Brain microvascular endothelial cell (primary cell): ENCODE measurements around the gene BEGAIN.

ENCODE experiments used
- DNase-seq: peaks from one replicate; pipeline ENCODE4 v3.0.0-alpha.2; 2020
- H3K27ac ChIP-seq: fragments of 250-450 bp; sonication (Bioruptor Pico); 2 replicates; pipeline ENCODE4 v1.5.1; 2020; ENCODE audit warnings: mild to moderate bottlenecking, moderate library complexity
- H3K27me3 ChIP-seq: fragments of 250-450 bp; sonication (Bioruptor Pico); replicated peaks from 2 replicates; pipeline ENCODE4 v1.5.1; 2020; ENCODE audit warnings: mild to moderate bottlenecking
- H3K36me3 ChIP-seq: fragments of 250-450 bp; sonication (Bioruptor Pico); replicated peaks from 2 replicates; pipeline ENCODE4 v1.5.1; 2020; ENCODE audit warnings: mild to moderate bottlenecking
- H3K4me3 ChIP-seq: 2 replicates; pipeline ENCODE4 v1.5.1; 2011; ENCODE audit warnings: low read depth, mild to moderate bottlenecking, control low read depth, low read length, moderate library complexity
- in situ Hi-C: cut with HindIII; loops from 2 replicates; pipeline ENCODE4 v1.10.0; 2017; ENCODE audit warnings: low sequenced_read_pairs, low pct_ligation_motif_present
- TF ChIP-seq, protein P1 (sequence below): IDR thresholded peaks from 2 replicates; pipeline ENCODE4 v1.5.1; 2011; ENCODE audit warnings: low read depth, mild to moderate bottlenecking, moderate library complexity, low read length, control low read depth, inconsistent platforms; ENCODE audit errors: missing control alignments

Gene BEGAIN

DNA sequence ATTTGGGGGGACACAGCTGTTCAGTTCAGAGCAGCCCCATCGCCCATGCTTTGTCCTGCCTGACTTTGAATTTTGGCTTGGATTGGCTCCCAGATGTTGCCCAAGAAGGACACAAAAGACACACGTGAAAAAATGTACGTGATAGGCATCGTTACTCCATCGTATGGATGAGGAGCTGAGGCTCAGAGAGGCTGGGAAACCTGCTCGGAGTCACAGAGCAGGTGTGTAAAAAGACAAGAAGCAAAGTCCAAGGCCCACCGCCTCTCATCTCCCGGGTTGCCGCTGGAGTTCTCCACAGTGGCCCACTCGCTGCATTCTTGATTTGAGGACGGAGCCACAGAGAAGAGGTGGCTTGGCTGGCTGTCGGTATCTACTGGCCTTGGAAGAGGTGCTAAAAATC, 41.0 kb upstream of the BEGAIN start:
- DNase-seq = no peak
- Histone ChIP-seq H3K4me3 (no peak overlapping the region), H3K27me3 (peaks cover 6% of the 10 kb centered on the region), H3K36me3 (no peaks in the 10 kb centered on the region), H3K27ac (no peak overlapping the region)
- in situ Hi-C loops = no loop called here
- TF ChIP-seq, protein P1, sequence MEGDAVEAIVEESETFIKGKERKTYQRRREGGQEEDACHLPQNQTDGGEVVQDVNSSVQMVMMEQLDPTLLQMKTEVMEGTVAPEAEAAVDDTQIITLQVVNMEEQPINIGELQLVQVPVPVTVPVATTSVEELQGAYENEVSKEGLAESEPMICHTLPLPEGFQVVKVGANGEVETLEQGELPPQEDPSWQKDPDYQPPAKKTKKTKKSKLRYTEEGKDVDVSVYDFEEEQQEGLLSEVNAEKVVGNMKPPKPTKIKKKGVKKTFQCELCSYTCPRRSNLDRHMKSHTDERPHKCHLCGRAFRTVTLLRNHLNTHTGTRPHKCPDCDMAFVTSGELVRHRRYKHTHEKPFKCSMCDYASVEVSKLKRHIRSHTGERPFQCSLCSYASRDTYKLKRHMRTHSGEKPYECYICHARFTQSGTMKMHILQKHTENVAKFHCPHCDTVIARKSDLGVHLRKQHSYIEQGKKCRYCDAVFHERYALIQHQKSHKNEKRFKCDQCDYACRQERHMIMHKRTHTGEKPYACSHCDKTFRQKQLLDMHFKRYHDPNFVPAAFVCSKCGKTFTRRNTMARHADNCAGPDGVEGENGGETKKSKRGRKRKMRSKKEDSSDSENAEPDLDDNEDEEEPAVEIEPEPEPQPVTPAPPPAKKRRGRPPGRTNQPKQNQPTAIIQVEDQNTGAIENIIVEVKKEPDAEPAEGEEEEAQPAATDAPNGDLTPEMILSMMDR = no peak

DNA sequence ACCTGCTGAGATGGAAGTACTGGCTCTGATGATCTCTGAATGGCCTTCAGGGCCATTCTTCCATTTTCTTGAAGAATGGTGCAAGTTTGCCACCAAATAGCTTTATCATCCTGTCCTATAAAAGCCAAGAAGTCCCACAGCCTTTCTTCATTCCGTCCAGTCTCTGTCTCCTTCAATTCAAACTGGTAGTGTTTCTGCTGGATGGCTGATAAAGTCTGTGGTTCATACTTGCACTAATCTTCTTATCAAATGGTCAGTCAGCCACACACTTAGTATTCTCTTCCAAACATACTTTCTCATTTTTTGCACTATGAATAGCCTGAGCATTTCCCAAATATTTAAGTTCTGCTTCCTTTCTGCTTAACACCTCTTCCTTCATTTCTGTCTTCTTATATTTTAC, 39.4 kb upstream of the BEGAIN start:
- in situ Hi-C loops = no loop called here
- H3K36me3 ChIP-seq = no peaks in the 10 kb centered on the region
- no peak for DNase-seq
- TF ChIP-seq, protein P1 = no peak
- H3K4me3 ChIP-seq = no peak overlapping the region
- H3K27me3 ChIP-seq = peaks cover 6% of the 10 kb centered on the region
- H3K27ac ChIP-seq = no peak overlapping the region

DNA sequence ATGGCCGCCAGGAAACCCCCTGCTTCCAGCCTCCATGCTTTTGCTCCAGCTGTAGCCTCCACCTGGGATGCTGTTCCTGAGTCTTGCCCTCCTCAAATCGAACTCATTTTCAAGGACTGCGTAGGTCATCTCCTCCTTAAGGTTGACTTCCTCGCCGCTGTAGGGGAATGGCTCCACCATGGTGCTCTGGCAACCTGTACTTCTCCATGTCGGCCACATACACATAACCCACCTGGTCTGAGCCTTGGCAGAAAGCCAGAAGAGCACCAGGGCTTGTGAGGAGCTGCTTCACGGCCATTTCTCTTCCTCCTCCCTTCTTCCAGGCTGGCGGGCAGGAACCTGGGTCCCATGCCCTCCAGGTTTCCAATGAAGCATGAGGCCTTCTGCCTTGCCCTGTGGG, 36.7 kb upstream of the BEGAIN start:
- TF ChIP-seq, protein P1 = no peak
- Histone ChIP-seq H3K27ac (no peak overlapping the region), H3K27me3 (peaks cover 9% of the 10 kb centered on the region), H3K36me3 (no peaks in the 10 kb centered on the region), H3K4me3 (no peak overlapping the region)
- in situ Hi-C loops = no loop called here
- DNase-seq = no peak

DNA sequence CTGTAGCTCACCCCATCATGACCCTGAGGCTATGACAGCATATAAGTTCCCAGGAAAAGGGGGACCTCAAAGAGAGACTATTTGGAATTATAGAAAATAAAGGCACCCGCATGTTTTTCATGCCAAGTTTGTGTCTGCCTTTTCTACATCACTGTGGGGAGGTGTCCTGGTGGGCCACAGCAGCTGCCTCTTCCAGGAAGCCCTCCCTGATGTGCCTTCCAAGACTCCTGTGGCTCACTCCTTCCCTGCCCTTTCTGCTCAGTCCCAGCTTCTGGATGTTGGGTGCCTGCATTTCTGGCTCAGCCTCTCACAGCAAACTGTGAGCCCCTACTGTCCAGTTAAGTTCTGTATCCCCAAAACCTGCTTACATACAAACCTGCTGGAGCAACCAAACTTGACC, 36.3 kb upstream of the BEGAIN start:
- TF ChIP-seq, protein P1 = no peak
- H3K27ac ChIP-seq = no peak overlapping the region
- peaks cover 13% of the 10 kb centered on the region for H3K27me3 ChIP-seq
- H3K36me3 ChIP-seq = no peaks in the 10 kb centered on the region
- in situ Hi-C loops = no loop called here
- DNase-seq = no peak
- no peak overlapping the region for H3K4me3 ChIP-seq

DNA sequence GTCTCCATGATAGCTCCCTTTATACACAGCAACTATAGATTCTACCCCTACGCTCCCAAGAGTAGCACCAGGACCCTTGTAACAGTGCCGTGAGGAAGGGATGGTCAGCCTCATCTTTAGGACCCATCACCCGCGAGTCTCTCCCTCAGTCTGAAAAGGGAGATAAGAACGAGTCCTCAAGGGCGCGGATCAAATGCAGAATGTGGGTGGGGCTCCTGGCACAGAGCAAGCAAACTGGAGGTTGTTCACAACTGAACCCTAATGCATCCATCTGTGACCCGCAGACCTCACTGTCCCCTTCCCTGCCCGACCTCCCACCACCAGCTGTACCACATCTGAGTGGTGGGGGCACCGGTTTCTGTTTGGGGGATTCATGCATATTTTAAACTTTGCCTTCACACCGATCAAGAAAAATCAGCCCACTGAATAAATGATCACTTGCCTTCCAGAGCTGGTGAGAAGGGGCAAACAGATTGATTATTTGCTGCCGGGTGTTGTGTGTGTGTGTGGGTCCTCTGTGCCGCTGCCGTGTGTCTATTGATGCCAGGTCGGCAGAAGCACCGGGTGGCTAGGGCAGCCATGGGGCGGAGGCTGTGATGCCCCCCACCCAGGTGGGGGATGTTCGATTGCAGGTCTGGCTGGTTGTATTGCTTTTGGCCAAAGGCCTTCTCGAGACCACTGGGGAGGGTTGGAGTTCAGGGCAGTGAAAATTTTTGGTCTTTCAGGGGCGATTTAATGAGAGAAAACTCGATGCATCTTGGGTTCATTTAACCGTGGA, 35.7 kb upstream of the BEGAIN start:
- no peak for DNase-seq
- Histone ChIP-seq H3K36me3 (no peaks in the 10 kb centered on the region), H3K27ac (no peak overlapping the region), H3K27me3 (peaks cover 15% of the 10 kb centered on the region), H3K4me3 (no peak overlapping the region)
- TF ChIP-seq, protein P1 = no peak
- in situ Hi-C loops = no loop called here

DNA sequence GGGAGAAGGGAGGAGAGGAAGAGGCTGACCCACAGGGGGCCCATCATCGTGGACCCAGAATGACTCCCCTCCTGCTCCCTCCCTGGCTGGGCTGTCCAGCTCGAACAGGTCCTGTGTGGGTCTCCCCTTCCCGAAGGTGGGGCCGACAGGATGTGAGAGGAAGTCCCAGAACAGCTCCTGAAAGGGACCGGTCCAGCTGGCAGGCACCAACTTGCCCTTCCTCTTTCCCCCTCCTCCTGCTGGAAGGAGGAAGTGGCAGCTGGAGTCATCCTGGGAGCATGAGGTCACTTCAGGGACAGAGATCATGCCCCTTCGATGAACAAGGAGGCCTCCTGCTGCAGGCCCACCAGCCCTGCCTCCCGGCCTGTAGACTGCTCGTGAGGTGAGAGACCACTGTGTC, 35.0 kb upstream of the BEGAIN start:
- Histone ChIP-seq H3K4me3 (no peak overlapping the region), H3K36me3 (no peaks in the 10 kb centered on the region), H3K27me3 (peaks cover 20% of the 10 kb centered on the region), H3K27ac (no peak overlapping the region)
- in situ Hi-C loops = no loop called here
- TF ChIP-seq, protein P1 = no peak
- no peak for DNase-seq
